Measurements from ENCODE around the gene SGSM2.
A peak's percentile ranks its signal among the peaks of the same experiment; 100 is the strongest.

Gene SGSM2

DNA sequence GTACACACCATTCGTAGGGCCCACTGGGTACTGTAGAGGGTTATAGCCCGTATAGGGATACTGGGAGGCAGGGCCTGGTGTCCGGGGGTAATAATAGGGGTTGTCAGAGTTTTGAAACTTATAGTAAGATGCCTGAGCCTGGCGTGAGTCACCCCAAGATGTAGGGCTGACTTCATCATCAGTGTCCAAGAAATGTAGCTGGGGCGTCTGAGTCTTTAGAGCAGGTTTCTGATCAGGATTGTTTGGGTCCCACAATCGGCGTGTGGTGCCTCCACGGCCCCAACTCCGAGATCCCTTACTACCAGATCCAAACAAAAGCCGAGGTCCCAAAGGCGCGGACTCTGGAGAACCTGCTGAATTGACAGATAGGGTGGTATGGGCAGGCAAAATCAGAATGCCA is 38.2 kb upstream of the SGSM2 start:
- TF ChIP-seq YY1 (IDR thresholded peaks at IDR 0.05; ENCODE audit: low read depth), result no peak
- TF ChIP-seq, protein P1, sequence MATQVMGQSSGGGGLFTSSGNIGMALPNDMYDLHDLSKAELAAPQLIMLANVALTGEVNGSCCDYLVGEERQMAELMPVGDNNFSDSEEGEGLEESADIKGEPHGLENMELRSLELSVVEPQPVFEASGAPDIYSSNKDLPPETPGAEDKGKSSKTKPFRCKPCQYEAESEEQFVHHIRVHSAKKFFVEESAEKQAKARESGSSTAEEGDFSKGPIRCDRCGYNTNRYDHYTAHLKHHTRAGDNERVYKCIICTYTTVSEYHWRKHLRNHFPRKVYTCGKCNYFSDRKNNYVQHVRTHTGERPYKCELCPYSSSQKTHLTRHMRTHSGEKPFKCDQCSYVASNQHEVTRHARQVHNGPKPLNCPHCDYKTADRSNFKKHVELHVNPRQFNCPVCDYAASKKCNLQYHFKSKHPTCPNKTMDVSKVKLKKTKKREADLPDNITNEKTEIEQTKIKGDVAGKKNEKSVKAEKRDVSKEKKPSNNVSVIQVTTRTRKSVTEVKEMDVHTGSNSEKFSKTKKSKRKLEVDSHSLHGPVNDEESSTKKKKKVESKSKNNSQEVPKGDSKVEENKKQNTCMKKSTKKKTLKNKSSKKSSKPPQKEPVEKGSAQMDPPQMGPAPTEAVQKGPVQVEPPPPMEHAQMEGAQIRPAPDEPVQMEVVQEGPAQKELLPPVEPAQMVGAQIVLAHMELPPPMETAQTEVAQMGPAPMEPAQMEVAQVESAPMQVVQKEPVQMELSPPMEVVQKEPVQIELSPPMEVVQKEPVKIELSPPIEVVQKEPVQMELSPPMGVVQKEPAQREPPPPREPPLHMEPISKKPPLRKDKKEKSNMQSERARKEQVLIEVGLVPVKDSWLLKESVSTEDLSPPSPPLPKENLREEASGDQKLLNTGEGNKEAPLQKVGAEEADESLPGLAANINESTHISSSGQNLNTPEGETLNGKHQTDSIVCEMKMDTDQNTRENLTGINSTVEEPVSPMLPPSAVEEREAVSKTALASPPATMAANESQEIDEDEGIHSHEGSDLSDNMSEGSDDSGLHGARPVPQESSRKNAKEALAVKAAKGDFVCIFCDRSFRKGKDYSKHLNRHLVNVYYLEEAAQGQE (IDR thresholded peaks at IDR 0.05; ENCODE audit: low read depth), result no peak
- TF ChIP-seq NFIC (IDR thresholded peaks at IDR 0.05), result no peak
- TF ChIP-seq, protein P2, sequence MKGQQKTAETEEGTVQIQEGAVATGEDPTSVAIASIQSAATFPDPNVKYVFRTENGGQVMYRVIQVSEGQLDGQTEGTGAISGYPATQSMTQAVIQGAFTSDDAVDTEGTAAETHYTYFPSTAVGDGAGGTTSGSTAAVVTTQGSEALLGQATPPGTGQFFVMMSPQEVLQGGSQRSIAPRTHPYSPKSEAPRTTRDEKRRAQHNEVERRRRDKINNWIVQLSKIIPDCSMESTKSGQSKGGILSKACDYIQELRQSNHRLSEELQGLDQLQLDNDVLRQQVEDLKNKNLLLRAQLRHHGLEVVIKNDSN (IDR thresholded peaks at IDR 0.05), result no peak
- no peak for TF ChIP-seq TCF12 (IDR thresholded peaks at IDR 0.05; ENCODE audit: low read depth)
- TF ChIP-seq, protein P3, sequence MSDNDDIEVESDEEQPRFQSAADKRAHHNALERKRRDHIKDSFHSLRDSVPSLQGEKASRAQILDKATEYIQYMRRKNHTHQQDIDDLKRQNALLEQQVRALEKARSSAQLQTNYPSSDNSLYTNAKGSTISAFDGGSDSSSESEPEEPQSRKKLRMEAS (IDR thresholded peaks at IDR 0.05), result no peak
- no peak for TF ChIP-seq ZBTB7A (IDR thresholded peaks at IDR 0.05; ENCODE audit: low read depth)

DNA sequence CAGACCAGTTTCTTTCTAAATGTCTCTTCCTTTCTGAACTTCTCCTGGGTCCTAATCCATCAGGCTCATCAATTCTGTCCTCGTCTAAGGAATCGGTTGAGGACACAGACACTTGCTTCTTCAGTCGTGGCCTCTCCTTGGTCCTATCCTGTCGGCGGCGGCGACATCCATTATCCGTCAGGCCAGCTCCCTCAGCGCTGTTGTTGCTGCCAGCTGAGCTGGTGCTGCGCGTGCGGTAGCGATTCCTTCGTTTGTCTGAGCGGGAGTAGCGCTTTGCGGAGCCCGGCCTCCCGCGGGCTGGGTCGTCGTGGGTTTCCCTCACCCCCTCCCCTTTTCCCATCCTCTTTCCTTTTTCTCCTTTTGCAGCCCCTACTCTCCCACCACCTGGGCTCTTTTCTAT is 37.5 kb upstream of the SGSM2 start:
- no peak for TF ChIP-seq EGR1 (IDR thresholded peaks at IDR 0.05)
- no peak for TF ChIP-seq ZBTB7A (IDR thresholded peaks at IDR 0.05; ENCODE audit: low read depth)
- TF ChIP-seq FOXM1 (IDR thresholded peaks at IDR 0.05; ENCODE audit: borderline replicate concordance, low read depth), result no peak
- TF ChIP-seq, protein P1 (IDR thresholded peaks at IDR 0.05; ENCODE audit: low read depth), result no peak
- TF ChIP-seq EP300 (IDR thresholded peaks at IDR 0.05; ENCODE audit: borderline replicate concordance), result no peak
- TF ChIP-seq, protein P2 (IDR thresholded peaks at IDR 0.05), result no peak
- TF ChIP-seq, protein P3 (IDR thresholded peaks at IDR 0.05), result no peak
- TF ChIP-seq YY1 (IDR thresholded peaks at IDR 0.05; ENCODE audit: low read depth), result no peak
- TF ChIP-seq TCF12 (IDR thresholded peaks at IDR 0.05; ENCODE audit: low read depth), result no peak
- TF ChIP-seq CREB1 (IDR thresholded peaks at IDR 0.05; ENCODE audit: low read depth), result no peak
- TF ChIP-seq TAF1 (IDR thresholded peaks at IDR 0.05; ENCODE audit: low read depth), result no peak
- no peak for TF ChIP-seq TEAD4 (IDR thresholded peaks at IDR 0.05)
- TF ChIP-seq CEBPB (IDR thresholded peaks at IDR 0.05), result no peak
- no peak for TF ChIP-seq NFIC (IDR thresholded peaks at IDR 0.05)
- TF ChIP-seq RAD21 (IDR thresholded peaks at IDR 0.05; ENCODE audit: low read depth), result no peak

DNA sequence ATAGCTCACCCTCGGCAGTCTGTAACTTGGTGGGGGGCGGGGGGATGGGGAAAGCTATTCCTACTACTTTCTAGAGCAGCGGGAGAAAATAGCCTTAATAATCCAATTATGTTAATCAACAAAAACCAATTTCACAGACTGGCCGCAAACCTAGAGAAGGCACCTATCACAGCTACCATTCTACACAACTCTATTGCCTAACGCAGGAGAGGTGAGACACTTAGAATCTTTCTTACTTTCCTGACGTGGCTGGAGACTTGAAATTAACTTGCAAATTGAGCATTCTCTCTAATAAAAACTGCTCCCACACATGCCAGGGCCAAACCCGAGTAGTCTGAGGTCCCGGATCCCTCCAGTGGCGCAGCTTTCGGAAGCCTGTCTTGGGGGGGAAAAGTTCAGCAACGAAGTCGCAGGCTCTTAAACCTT is 34.5 kb upstream of the SGSM2 start:
- TF ChIP-seq TAF1 (IDR thresholded peaks at IDR 0.05; ENCODE audit: low read depth) (no peak), RAD21 (IDR thresholded peaks at IDR 0.05; ENCODE audit: low read depth) (no peak), EGR1 (IDR thresholded peaks at IDR 0.05) (no peak)
- TF ChIP-seq, protein P1 (IDR thresholded peaks at IDR 0.05; ENCODE audit: low read depth), result no peak

DNA sequence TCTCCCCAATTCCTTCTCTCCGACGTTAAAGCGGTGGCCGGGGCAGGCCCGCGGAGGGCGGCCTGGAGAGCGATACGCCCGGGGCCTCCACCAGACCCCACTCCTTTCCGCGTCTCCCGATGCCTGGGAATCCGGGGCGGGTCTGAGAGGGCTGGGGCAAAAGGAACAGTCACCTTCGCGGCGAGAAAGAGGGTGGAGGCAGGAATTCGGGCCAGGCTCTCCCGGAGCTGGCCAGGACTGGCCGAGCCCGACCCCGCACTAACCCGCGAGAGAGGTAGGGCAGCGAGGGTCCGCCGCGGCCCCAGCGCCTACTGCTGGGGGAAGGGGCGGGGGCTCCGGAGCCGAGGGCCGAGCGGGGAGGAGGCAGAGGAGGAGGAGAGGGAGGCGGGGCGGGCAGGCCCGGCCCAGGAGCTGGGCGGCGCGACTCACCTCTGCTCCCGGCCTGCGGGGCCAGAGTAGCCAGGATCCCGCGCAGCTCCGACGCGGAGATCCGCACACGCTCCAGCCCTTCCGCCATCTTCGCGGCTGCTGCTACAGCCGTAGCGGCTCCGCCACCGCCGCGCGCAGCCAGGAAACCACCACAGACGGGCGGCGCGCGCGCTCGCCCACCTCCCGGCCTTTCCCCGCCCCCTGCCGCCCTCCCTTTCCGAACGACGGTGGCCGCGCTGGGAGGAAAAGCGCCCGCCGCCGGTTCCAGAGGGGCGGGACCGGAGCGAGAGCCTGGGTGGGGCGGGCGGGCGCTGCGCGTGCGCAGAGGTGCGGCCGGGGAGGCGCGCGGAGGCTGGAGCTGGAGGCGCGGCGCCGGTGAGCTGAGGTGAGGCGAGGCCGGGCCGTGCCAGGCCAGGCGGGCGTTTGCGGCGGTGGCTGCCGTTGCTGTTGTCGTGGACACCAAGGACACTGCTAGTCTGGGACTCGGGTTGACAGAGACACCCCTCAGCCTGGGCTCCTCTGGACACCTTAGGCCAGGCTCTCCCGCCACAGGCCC is 33.8 kb upstream of the SGSM2 start, which contains the start of the genes SMG6 and SRR:
Gene SMG6, minus strand, starts transcription at position 582 of the 985 bp plus-strand sequence. Its CDS starts 65 bp downstream, at position 517.
Gene SRR, plus strand, starts transcription at position 747 of the 985 bp plus-strand sequence. CDS start 11,611 bp downstream, outside the sequence.
- TF ChIP-seq NFIC (IDR thresholded peaks at IDR 0.05), result no peak
- TF ChIP-seq TEAD4 (IDR thresholded peaks at IDR 0.05), result 0 out of 2 replicates have a peak, but pooled peaks have one; percentile 7
- TF ChIP-seq, protein P2 (IDR thresholded peaks at IDR 0.05), result no peak
- TF ChIP-seq TAF1 (IDR thresholded peaks at IDR 0.05; ENCODE audit: low read depth), result peak; percentile 50; the same call in 1 of the 2 replicates
- TF ChIP-seq EGR1 (IDR thresholded peaks at IDR 0.05), result no peak
- TF ChIP-seq FOXM1 (IDR thresholded peaks at IDR 0.05; ENCODE audit: borderline replicate concordance, low read depth), result no peak
- no peak for TF ChIP-seq CREB1 (IDR thresholded peaks at IDR 0.05; ENCODE audit: low read depth)
- TF ChIP-seq ZBTB7A (IDR thresholded peaks at IDR 0.05; ENCODE audit: low read depth), result peak; percentile 93
- TF ChIP-seq TCF12 (IDR thresholded peaks at IDR 0.05; ENCODE audit: low read depth), result no peak
- TF ChIP-seq, protein P3 (IDR thresholded peaks at IDR 0.05), result peak; percentile 51; the same call in 1 of the 2 replicates
- no peak for TF ChIP-seq RAD21 (IDR thresholded peaks at IDR 0.05; ENCODE audit: low read depth)
- peak; percentile 84 for TF ChIP-seq YY1 (IDR thresholded peaks at IDR 0.05; ENCODE audit: low read depth)
- TF ChIP-seq CEBPB (IDR thresholded peaks at IDR 0.05), result no peak
- no peak for TF ChIP-seq EP300 (IDR thresholded peaks at IDR 0.05; ENCODE audit: borderline replicate concordance)
- TF ChIP-seq, protein P1 (IDR thresholded peaks at IDR 0.05; ENCODE audit: low read depth), result no peak

Data from Ishikawa (cell line).